Uterus (tissue), 4 donors: ENCODE data around the gene OBP2B. TPM values are rescaled to one million over a fixed set of nuclear protein-coding genes. Genes with fewer than 3 reads are reported as not detected.

ENCODE experiments used
- DNase-seq, 2 donors: peaks; one replicate each; pipeline ENCODE4 v3.0.0-alpha.2; 2019 to 2020
- H3K27ac ChIP-seq, 2 donors: fragments of 200-600 bp; sonication (generic); 1 replicate in 1 of 2; 2 replicates in 1 of 2; pipeline ENCODE4 v1.5.1; 2016 to 2018
- H3K27me3 ChIP-seq, 2 donors: fragments of 200-600 bp; sonication (generic); one replicate each; pipeline ENCODE4 v1.5.1; 2018 to 2019; ENCODE audit warnings: control low read depth in 1 of 2
- H3K36me3 ChIP-seq, 2 donors: fragments of 200-600 bp; sonication (generic); one replicate each; pipeline ENCODE4 v1.5.1; 2019; ENCODE audit warnings: control low read depth in 1 of 2
- H3K4me1 ChIP-seq, 2 donors: fragments of 200-600 bp; sonication (generic); one replicate each; pipeline ENCODE4 v1.5.1; 2018 to 2019; ENCODE audit warnings: control low read depth in 1 of 2
- H3K4me3 ChIP-seq, 2 donors: fragments of 200-600 bp; sonication (generic); 1 replicate in 1 of 2; 2 replicates in 1 of 2; pipeline ENCODE4 v1.5.1; 2018 to 2019; ENCODE audit warnings: mild to moderate bottlenecking in 1 of 2
- H3K9me3 ChIP-seq, 2 donors: fragments of 200-600 bp; sonication (generic); one replicate each; pipeline ENCODE4 v1.5.1; 2019; ENCODE audit warnings: control low read depth in 1 of 2
- POLR2A ChIP-seq, 2 donors: fragments of 450-650 bp; IDR thresholded peaks; one replicate each; pipeline ENCODE4 v1.6.1; 2016; ENCODE audit warnings: antibody characterized with exemption in 2 of 2, mild to moderate bottlenecking in 1 of 2, moderate library complexity in 1 of 2
- intact Hi-C: fragments of 100-400 bp; cut with DNase I; formaldehyde crosslinking; loops from one replicate; pipeline ENCODE4 v1.15.1; 2023; ENCODE audit warnings: low total_unique reads
- total RNA-seq, 4 donors: library from RNA; depleted of rRNA in 3 of 4; stranded (reverse); fragments of >200 nt in 3 of 4; gene quantifications; one replicate each; pipeline versions ENCODE4 v1.1.0 to v1.2.4, GENCODE V29; 2014 to 2023
- TF ChIP-seq, protein P1 (sequence below), 4 experiments: fragments of 200-600 bp in 2 of 4; fragments of 450-650 bp in 2 of 4; sonication (generic) in 2 of 4; IDR thresholded peaks; one replicate each; pipeline ENCODE4 v1.5.1; 2016 to 2019; ENCODE audit warnings: antibody characterized with exemption in 4 of 4, mild to moderate bottlenecking in 2 of 4, moderate library complexity in 1 of 4
- donor health status: DM: yes; HTN: yes; CAD: no.

OBP2B gene
- total RNA-seq, 4 donors from 2014 or later = not detected

DNA sequence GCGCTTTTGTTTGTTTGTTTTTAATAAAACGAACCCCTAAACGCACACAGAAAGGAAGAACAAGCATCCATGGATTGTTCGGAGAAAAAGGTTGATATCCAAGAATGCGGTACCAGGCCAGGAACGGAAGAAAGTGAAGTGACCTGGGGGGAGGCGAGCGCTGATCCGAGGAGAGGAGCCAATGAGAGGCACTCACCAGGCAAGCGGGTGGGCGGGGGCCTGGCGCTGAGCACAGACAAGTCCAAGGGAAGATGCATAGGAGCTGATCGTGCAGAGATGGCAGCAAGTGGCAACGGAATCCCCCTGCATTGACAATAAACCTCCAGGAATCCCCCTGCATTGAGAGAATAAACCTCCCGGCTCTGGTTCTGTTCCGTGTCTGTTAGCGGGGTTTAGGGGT, 8.4 kb downstream of the OBP2B start:
- no peaks in the 10 kb centered on the region for H3K4me1 ChIP-seq
- no peak for DNase-seq
- TF ChIP-seq POLR2A (IDR thresholded peaks at IDR 0.05) = no peak
- TF ChIP-seq, protein P1, sequence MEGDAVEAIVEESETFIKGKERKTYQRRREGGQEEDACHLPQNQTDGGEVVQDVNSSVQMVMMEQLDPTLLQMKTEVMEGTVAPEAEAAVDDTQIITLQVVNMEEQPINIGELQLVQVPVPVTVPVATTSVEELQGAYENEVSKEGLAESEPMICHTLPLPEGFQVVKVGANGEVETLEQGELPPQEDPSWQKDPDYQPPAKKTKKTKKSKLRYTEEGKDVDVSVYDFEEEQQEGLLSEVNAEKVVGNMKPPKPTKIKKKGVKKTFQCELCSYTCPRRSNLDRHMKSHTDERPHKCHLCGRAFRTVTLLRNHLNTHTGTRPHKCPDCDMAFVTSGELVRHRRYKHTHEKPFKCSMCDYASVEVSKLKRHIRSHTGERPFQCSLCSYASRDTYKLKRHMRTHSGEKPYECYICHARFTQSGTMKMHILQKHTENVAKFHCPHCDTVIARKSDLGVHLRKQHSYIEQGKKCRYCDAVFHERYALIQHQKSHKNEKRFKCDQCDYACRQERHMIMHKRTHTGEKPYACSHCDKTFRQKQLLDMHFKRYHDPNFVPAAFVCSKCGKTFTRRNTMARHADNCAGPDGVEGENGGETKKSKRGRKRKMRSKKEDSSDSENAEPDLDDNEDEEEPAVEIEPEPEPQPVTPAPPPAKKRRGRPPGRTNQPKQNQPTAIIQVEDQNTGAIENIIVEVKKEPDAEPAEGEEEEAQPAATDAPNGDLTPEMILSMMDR (IDR thresholded peaks at IDR 0.05) = no peak
- H3K27me3 ChIP-seq = no peaks in the 10 kb centered on the region
- H3K27ac ChIP-seq = no peak overlapping the region
- no peak overlapping the region for H3K4me3 ChIP-seq
- no peaks in the 10 kb centered on the region for H3K9me3 ChIP-seq
- H3K36me3 ChIP-seq = no peaks in the 10 kb centered on the region
- intact Hi-C loops = no loop called here

DNA sequence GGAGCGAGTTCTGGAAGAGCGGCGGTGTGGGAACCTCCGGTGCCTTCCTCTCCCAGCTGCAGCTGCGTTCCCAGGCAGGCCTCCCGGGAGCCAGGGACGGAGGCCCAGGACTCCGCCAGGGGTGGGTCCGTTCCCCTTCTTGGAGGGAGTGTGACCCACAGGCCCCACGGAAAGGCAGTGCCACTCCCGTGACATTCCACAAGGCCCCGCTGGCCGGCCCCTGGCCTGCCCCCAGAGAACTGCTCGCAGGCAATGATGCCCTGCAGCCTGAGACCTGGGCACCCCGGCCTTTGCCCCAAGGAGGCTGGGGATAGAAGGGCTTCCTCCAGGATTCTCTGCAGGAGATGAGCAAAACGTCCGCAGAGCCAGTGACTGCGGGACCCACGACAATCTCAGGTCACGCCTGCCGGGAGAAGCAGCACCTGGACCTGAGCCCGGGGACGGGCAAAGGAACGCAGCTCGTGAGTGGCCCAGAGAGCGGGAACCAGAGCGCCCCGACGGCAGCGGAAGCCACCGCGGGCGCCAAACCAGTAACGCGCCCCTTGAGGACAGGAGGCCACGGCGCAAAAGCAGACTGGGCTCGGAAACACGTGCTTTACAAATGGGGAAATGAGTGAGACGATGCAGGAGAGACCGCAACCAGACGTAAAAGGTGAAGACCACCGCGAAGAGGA, 9.3 kb downstream of the OBP2B start:
- no peaks in the 10 kb centered on the region for H3K36me3 ChIP-seq
- H3K4me1 ChIP-seq = no peaks in the 10 kb centered on the region
- intact Hi-C loops = no loop called here
- peak overlapping the region in 1 of 2 donors; percentile 54 for H3K27ac ChIP-seq
- peak in 1 of 2 donors; percentile 45 for DNase-seq
- no peaks in the 10 kb centered on the region for H3K27me3 ChIP-seq
- H3K4me3 ChIP-seq = peak overlapping the region; percentile 23 to 24
- no peaks in the 10 kb centered on the region for H3K9me3 ChIP-seq
- TF ChIP-seq, protein P1 (IDR thresholded peaks at IDR 0.05) = peak in 1 of 4 experiments; percentile 20
- TF ChIP-seq POLR2A (IDR thresholded peaks at IDR 0.05) = no peak

DNA sequence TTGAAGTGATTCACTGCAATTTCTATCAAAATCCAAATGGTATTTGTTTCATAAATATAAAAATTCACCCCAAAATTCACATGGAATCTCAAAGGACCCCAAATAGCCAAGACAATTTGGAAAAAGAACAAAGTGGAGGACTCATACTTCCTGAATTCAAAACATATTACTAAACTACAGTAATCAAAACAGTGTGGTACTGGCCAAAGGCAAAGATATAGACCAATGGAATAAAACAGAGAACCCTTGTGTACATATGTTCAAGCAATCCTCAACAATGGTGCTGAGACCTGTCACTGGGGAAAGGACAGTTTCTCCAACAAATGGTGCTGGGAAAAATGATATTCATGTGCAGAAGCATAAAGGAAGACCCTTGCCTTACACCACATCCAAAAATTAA, 14.0 kb downstream of the OBP2B start:
- no peak for DNase-seq
- TF ChIP-seq, protein P1 (IDR thresholded peaks at IDR 0.05) = no peak
- TF ChIP-seq POLR2A (IDR thresholded peaks at IDR 0.05) = no peak
- Histone ChIP-seq H3K27me3 (no peaks in the 10 kb centered on the region), H3K4me3 (no peak overlapping the region), H3K9me3 (no peaks in the 10 kb centered on the region), H3K36me3 (no peaks in the 10 kb centered on the region), H3K4me1 (no peaks in the 10 kb centered on the region), H3K27ac (no peak overlapping the region)
- intact Hi-C loops = no loop called here

GRCh38 chr9:133194597-133194996, 14.5 kb downstream of the OBP2B start:
- H3K9me3 ChIP-seq = no peaks in the 10 kb centered on the region
- DNase-seq = no peak
- H3K27ac ChIP-seq = no peak overlapping the region
- no peaks in the 10 kb centered on the region for H3K36me3 ChIP-seq
- no peaks in the 10 kb centered on the region for H3K27me3 ChIP-seq
- no peak overlapping the region for H3K4me3 ChIP-seq
- no peak for TF ChIP-seq POLR2A (IDR thresholded peaks at IDR 0.05)
- TF ChIP-seq, protein P1 (IDR thresholded peaks at IDR 0.05) = no peak
- H3K4me1 ChIP-seq = no peaks in the 10 kb centered on the region
- intact Hi-C loops = no loop called here

DNA sequence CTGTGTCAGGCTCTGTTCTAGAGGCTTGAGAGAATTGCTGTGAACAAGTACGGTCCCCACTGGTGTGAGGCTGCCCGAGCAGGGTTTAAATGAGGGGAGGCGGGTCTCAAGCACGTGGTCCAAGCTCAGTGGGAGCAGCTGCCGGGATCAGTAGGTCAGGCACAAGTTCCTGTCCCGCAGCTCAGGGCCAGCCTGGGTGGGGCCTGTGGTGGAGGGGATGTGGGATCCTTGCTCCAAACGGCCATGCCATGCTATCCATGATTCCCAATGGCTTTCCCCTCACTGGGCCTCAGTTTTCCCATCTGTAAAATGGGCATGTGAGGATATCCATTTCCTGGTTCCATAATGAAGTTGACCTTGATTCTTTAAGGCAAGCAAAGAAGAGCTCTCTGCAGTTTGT, 17.1 kb downstream of the OBP2B start:
- no peaks in the 10 kb centered on the region for H3K4me1 ChIP-seq
- no peaks in the 10 kb centered on the region for H3K36me3 ChIP-seq
- DNase-seq = no peak
- H3K4me3 ChIP-seq = no peak overlapping the region
- intact Hi-C loops = no loop called here
- no peaks in the 10 kb centered on the region for H3K9me3 ChIP-seq
- no peak for TF ChIP-seq POLR2A (IDR thresholded peaks at IDR 0.05)
- TF ChIP-seq, protein P1 (IDR thresholded peaks at IDR 0.05) = no peak
- H3K27me3 ChIP-seq = no peaks in the 10 kb centered on the region
- no peak overlapping the region for H3K27ac ChIP-seq
